BE2C (cell line): ENCODE data around the gene ANXA10.

Experiments
- DNase-seq: peaks from one replicate; pipeline ENCODE4 v3.0.0-alpha.2; 2020
- H3K27me3 ChIP-seq: fragments of 250-450 bp; sonication (Bioruptor Pico); 2 replicates; pipeline ENCODE4 v1.5.1; 2020; ENCODE audit warnings: mild to moderate bottlenecking
- H3K36me3 ChIP-seq: fragments of 250-450 bp; sonication (Bioruptor Pico); 2 replicates; pipeline ENCODE4 v1.5.1; 2020; ENCODE audit warnings: mild to moderate bottlenecking
- H3K4me1 ChIP-seq: fragments of 250-450 bp; sonication (Bioruptor Pico); 2 replicates; pipeline ENCODE4 v1.5.1; 2020
- H3K4me3 ChIP-seq: 2 replicates; pipeline ENCODE4 v1.5.1; 2011; ENCODE audit warnings: low read depth, low read length
- H3K9me3 ChIP-seq: fragments of 250-450 bp; sonication (Bioruptor Pico); 2 replicates; pipeline ENCODE4 v1.5.1; 2020
- CTCF ChIP-seq: IDR thresholded peaks from 2 replicates; pipeline ENCODE4 v1.5.1; 2012; ENCODE audit warnings: mild to moderate bottlenecking, low read depth, low read length

ANXA10 gene

GRCh38 chr4:168063031-168063430 lies 29.3 kb upstream of the ANXA10 start:
- H3K4me1 ChIP-seq, result no peaks in the 10 kb centered on the region
- H3K4me3 ChIP-seq, result no peak overlapping the region
- no peak for TF ChIP-seq CTCF
- DNase-seq, result no peak
- no peaks in the 10 kb centered on the region for H3K36me3 ChIP-seq
- H3K27me3 ChIP-seq, result no peaks in the 10 kb centered on the region
- no peaks in the 10 kb centered on the region for H3K9me3 ChIP-seq

- Histone ChIP-seq H3K27me3 (no peaks in the 10 kb centered on the region), H3K9me3 (no peaks in the 10 kb centered on the region), H3K36me3 (no peaks in the 10 kb centered on the region), H3K4me3 (no peak overlapping the region), H3K4me1 (no peaks in the 10 kb centered on the region)
- no peak for TF ChIP-seq CTCF
- DNase-seq, result no peak
Observed at GRCh38 chr4:168070903-168071302, 21.4 kb upstream of the ANXA10 start.

GRCh38 chr4:168071304-168071703 lies 21.0 kb upstream of the ANXA10 start:
- Histone ChIP-seq H3K9me3 (no peaks in the 10 kb centered on the region), H3K4me3 (no peak overlapping the region), H3K36me3 (no peaks in the 10 kb centered on the region), H3K27me3 (no peaks in the 10 kb centered on the region), H3K4me1 (no peaks in the 10 kb centered on the region)
- no peak for DNase-seq
- no peak for TF ChIP-seq CTCF

- DNase-seq, result no peak
- Histone ChIP-seq H3K9me3 (no peaks in the 10 kb centered on the region), H3K4me3 (no peak overlapping the region), H3K36me3 (no peaks in the 10 kb centered on the region), H3K4me1 (no peaks in the 10 kb centered on the region), H3K27me3 (peaks cover 6% of the 10 kb centered on the region)
- no peak for TF ChIP-seq CTCF
Observed at GRCh38 chr4:168074861-168075260, 17.5 kb upstream of the ANXA10 start.

- Histone ChIP-seq H3K4me1 (no peaks in the 10 kb centered on the region), H3K9me3 (no peaks in the 10 kb centered on the region)
Observed at GRCh38 chr4:168076989-168077725, 15.2 kb upstream of the ANXA10 start.

More at GRCh38 chr4:168076989-168077725, 15.2 kb upstream of the ANXA10 start:
- Histone ChIP-seq H3K4me3 (no peak overlapping the region), H3K27me3 (peaks cover 6% of the 10 kb centered on the region), H3K36me3 (no peaks in the 10 kb centered on the region)
- peak; percentile 75 for DNase-seq
- TF ChIP-seq CTCF, result peak; percentile 99
